ENCODE data around the gene RAB20. TPM values are rescaled to one million over a fixed set of nuclear protein-coding genes. Genes with fewer than 3 reads are reported as not detected.
"Not testable (repeated sequence)": the region's sequence is repeated elsewhere in the genome, so short reads cannot be mapped to it uniquely, and the experiment has no call there.

RAB20 gene
- total RNA-seq, 1 experiment from 2014 or later: 21.0 TPM

DNA sequence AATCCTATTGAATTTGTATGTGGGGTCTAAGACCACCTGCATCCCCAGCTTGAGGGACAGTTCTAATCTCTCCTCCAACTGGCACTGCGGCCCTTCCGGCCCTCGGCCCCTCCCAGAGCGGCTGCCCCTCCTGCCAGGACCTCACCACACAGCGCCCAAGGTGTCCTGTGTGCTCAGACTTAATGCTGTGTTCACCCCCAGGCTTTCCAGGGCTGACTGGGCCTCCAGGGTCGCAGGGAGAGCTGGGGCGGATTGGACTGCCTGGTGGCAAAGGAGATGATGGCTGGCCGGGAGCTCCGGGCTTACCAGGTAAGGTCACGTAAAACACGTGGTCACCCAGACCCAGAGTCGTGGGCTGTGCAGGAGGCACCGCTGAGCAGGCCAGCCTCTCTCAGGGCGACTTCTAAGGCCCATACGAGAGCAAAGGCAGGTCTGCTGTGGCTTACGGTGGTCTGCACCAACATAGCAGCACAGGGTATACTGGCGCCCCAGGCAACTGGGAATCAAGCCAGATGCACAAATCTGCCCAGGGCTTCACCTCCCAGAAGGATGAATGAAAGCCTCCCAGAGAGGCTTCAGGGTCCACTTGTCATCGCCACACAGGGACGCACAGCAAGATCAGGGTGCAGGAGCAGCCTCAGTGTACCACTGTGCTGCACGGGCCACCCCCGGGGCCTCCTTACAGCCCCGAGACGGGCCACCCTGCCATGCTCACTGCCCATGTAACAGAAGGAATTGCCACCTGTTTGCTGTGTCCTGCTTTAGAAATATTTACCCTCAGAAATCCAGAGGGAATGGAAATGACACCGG is 69.4 kb downstream of the RAB20 start:
- DNase-seq (ENCODE audit: low read depth, low spot score): no peak
- in situ Hi-C loops (cut with HindIII; ENCODE audit: low pct_unique_long_range_greater_than_20kb, low sequenced_read_pairs): no loop called here

DNA sequence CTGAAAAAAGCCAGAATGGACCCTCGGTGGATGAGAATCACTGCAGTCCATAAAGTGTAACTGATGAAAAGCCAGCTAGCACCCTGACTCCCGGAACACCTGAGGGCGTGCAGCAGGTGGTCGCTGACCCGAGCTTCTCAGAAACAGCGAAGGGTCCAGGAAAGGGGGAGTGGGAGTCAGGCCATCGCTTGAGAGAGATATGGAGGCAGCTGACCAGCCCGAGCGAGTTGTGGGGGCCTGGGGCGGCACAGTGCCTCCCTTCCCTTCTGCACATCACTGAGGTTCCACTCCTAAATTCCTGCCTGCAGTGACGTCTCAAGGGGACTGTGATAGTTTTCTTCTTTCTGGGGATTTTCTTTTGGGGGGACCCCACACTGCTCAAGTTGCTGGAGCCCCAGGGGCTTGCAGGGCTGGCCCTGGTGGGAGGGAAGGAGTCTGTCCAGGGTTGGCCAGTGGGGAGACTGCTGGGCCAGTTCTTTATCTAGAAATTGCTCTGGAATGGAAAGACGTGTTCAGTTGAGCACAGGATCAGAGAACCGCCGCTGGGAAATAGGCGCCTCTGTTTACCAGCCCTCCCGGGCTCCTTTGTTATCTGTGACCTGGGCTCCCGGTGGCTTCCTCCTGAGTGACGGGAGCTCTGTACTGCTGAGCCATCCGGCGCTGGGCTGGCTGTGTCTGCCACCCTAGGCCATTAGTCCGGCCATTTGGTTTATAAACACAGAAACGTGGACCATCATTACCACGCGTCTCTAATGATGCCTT is 71.3 kb downstream of the RAB20 start:
- no peak for DNase-seq (ENCODE audit: low read depth, low spot score)
- in situ Hi-C loops (cut with HindIII; ENCODE audit: low pct_unique_long_range_greater_than_20kb, low sequenced_read_pairs): no loop called here

- DNase-seq (ENCODE audit: low read depth, low spot score); in situ Hi-C loops (cut with HindIII; ENCODE audit: low pct_unique_long_range_greater_than_20kb, low sequenced_read_pairs): not testable (repeated sequence)
Observed at GRCh38 chr13:110486880-110487279, 74.6 kb downstream of the RAB20 start.

DNA sequence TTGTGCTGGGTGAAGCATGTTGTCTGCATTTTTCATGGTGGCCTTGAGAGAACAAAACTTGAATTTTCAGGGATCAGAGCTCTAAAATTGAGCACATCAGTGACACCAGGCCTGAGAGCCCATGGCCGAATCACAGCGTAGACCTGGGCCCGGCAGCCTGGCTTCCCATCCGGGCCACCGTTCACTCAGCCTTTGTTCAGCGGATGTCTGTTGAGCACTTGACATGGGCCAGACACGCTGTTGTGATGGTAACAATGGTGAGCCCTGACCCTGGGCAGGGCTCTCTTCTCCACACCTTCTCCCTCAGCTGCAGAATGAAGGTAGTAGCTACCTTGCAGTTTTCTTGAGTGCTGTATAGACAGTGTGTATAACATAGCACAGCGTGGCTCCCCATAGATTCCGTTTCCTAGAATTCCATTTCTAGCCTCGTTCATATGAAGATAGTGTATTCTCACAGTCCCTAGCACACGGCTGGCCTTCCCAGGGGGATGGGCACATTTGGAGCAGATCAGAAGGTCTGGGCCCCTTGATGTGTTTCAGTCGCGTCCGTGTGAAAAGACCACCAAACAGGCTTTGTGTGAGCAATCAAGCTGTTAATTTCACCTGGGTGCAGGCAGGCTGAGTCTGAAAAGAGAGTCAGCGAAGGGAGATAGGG is 75.3 kb downstream of the RAB20 start:
- no peak for DNase-seq (ENCODE audit: low read depth, low spot score)
- in situ Hi-C loops (cut with HindIII; ENCODE audit: low pct_unique_long_range_greater_than_20kb, low sequenced_read_pairs): no loop called here

GRCh38 chr13:110485604-110486003 is 75.9 kb downstream of the RAB20 start:
- in situ Hi-C loops (cut with HindIII; ENCODE audit: low pct_unique_long_range_greater_than_20kb, low sequenced_read_pairs): no loop called here
- no peak for DNase-seq (ENCODE audit: low read depth, low spot score)

DNA sequence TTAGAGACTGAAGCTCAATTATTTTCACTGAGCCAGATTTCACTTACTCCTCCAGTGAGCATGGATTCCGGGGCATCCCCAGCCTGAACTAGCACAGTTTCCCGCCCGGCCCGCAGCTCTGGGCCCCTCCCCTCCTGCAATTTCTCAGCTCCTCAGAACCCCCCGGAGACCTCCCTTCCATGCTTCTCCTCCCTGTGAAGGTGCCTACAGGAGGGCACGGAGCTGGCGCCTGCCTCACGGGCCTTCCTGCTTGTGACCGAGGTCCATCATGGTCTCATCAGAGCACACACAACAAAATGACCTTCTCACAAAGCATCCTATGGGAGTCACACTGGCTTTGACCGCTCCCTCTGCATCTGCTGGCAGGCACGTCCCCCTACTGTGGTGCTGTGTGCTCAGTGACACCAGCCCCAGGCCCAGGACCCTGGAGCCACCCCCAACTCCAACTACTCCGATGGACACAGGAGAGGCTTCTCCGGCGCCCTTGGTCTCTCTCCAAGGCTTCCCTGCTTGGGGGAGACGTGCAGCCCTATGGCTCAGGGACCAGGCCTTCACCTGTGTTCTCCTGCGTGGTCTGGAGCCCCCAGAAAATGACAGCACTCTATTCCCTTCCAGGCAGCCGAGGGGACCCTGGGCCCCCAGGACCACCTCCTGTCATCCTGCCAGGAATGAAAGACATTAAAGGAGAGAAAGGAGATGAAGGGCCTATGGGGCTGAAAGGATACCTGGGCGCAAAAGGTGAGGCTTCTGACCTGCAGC is 77.1 kb downstream of the RAB20 start:
- in situ Hi-C loops (cut with HindIII; ENCODE audit: low pct_unique_long_range_greater_than_20kb, low sequenced_read_pairs): no loop called here
- no peak for DNase-seq (ENCODE audit: low read depth, low spot score)

- in situ Hi-C loops (cut with HindIII; ENCODE audit: low pct_unique_long_range_greater_than_20kb, low sequenced_read_pairs): no loop called here
- no peak for DNase-seq (ENCODE audit: low read depth, low spot score)
Observed at GRCh38 chr13:110483386-110483968, 78.0 kb downstream of the RAB20 start.

- in situ Hi-C loops (cut with HindIII; ENCODE audit: low pct_unique_long_range_greater_than_20kb, low sequenced_read_pairs): no loop called here
- DNase-seq (ENCODE audit: low read depth, low spot score): no peak
Observed at GRCh38 chr13:110480161-110480560, 81.4 kb downstream of the RAB20 start.

- in situ Hi-C loops (cut with HindIII; ENCODE audit: low pct_unique_long_range_greater_than_20kb, low sequenced_read_pairs): no loop called here
- DNase-seq (ENCODE audit: low read depth, low spot score): no peak
Observed at GRCh38 chr13:110479648-110480047, 81.9 kb downstream of the RAB20 start.

- in situ Hi-C loops (cut with HindIII; ENCODE audit: low pct_unique_long_range_greater_than_20kb, low sequenced_read_pairs): no loop called here
- DNase-seq (ENCODE audit: low read depth, low spot score): no peak
Observed at GRCh38 chr13:110479215-110479545, 82.3 kb downstream of the RAB20 start.

DNA sequence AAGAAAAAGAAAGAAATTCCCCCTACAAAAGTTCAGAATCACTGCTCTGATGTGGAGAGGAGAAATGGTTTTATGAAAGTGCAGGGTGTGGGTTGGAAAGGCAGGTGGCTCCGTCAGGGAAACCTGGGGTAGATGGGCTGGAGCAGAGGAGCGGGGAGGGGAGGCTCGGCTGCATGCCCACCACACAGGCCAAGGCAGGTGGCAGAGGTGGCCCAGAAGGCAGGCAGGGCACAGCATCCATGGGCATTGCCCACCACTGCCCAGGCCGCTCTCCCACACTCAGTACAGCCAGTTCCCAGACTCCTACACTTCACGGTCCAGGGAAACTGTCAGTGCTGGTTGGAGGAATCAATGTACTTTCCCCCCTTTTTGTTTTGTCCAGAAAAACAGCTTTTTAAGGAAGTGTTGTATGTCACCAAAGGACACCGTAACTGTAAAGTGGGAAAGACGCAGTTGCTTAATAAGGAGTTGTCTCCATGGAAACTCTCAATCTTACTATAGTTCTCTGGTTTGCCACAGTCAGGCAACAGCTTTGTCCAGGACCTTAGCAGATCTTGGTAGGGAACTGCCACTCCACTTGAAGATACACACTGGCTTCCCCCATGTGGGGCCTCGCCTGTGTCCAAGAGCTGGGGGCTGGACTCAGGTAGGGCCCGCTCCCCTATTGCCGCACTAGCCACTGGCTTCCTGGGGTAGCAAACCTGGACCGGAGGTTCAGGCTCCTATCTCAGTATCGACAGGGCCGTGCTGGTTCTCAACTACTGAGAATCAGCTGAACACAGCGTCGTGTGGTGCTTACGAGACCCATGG is 82.9 kb downstream of the RAB20 start:
- no peak for DNase-seq (ENCODE audit: low read depth, low spot score)
- in situ Hi-C loops (cut with HindIII; ENCODE audit: low pct_unique_long_range_greater_than_20kb, low sequenced_read_pairs): no loop called here

DNA sequence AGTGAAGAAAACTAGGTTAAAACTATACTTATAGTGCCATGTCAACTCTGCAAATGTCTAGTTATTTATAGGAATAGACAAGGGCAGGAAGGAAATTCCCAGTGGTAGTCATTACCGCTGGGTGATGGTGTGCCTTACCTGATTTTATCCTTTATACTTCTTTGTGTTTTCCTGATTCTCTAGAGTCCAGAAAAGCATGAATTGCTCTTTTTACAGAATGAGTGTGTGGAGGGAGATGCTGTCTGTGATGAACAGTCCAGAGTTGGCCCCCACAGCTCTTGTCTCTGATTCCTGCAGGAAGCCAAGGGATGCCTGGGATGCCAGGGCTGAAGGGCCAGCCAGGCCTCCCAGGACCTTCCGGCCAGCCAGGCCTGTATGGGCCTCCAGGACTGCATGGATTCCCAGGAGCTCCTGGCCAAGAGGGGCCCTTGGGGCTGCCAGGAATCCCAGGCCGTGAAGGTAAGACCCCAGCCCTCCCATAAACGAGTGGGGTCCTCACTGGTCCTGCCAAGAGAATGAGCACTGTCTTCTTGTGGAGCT is 83.7 kb downstream of the RAB20 start:
- in situ Hi-C loops (cut with HindIII; ENCODE audit: low pct_unique_long_range_greater_than_20kb, low sequenced_read_pairs): no loop called here
- DNase-seq (ENCODE audit: low read depth, low spot score): no peak

GRCh38 chr13:110476220-110476617 is 85.3 kb downstream of the RAB20 start:
- in situ Hi-C loops (cut with HindIII; ENCODE audit: low pct_unique_long_range_greater_than_20kb, low sequenced_read_pairs): no loop called here
- DNase-seq (ENCODE audit: low read depth, low spot score): no peak

- no peak for DNase-seq (ENCODE audit: low read depth, low spot score)
Observed at GRCh38 chr13:110475550-110476219, 85.8 kb downstream of the RAB20 start.

DNA sequence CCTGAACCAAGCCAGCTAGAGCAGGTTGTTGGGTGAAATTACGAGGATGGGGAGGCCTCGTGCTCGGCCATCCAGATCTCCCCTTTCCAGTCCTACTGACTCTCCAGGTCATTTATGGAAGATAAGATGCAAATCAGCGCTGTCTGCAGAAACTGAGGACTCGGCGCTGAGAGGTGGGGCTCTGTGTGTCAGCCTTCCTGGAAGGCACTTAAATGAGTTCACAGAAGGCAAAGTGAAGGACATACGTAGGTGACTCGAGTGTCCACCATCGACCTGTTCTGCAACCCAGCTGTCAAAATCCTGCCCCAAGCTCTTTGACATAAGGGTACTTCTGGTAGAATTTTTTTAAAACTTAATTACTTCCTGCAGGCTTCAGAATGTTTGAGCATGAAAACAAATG is 86.4 kb downstream of the RAB20 start:
- in situ Hi-C loops (cut with HindIII; ENCODE audit: low pct_unique_long_range_greater_than_20kb, low sequenced_read_pairs): no loop called here

More at GRCh38 chr13:110475550-110476219, 85.8 kb downstream of the RAB20 start:
- in situ Hi-C loops (cut with HindIII; ENCODE audit: low pct_unique_long_range_greater_than_20kb, low sequenced_read_pairs): no loop called here

DNA sequence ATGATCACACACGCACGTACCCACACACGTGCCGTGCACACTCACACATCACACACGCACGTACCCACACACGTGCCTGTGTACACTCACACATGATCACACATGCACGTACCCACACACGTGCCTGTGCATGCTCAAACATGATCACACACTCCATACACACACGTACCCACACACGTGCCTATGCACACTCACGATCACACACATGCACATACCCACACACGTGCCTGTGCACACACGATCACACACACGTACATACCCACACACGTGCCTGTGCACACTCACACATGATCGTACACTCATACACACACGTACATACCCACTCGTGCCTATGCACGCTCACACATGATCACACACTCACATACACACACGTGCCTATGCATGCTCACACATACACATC is 86.8 kb downstream of the RAB20 start:
- in situ Hi-C loops (cut with HindIII; ENCODE audit: low pct_unique_long_range_greater_than_20kb, low sequenced_read_pairs): no loop called here
- no peak for DNase-seq (ENCODE audit: low read depth, low spot score)

More for the DNA sequence above, 86.4 kb downstream of the RAB20 start:
- no peak for DNase-seq (ENCODE audit: low read depth, low spot score)

All from SK-MEL-5 (cell line).